CD4-positive, CD25-positive, alpha-beta regulatory T cell (primary cell): ENCODE data around the gene P3H2. TPM values are rescaled to one million over a fixed set of nuclear protein-coding genes. Genes with fewer than 3 reads are reported as not detected.

Experiments
- ATAC-seq, 2 donors: fragments of 150-1000 bp; cut with Tn5 transposase; one replicate each; pipeline ENCODE4 v1.10.0; 2021; ENCODE audit warnings: low read depth in 2 of 2, moderate number of reproducible peaks in 2 of 2, moderate library complexity in 1 of 2
- DNase-seq, 3 donors: peaks; one replicate each; pipeline versions ENCODE4 v3.0.0 to v3.0.0-alpha.2; 2012 to 2022; ENCODE audit warnings: mixed read lengths in 1 of 3
- H3K27ac ChIP-seq: one replicate; pipeline ENCODE4 v1.7.0; 2013; ENCODE audit warnings: mild to moderate bottlenecking, low read length; ENCODE audit not compliant: insufficient read depth, poor library complexity, severe bottlenecking
- H3K27me3 ChIP-seq: one replicate; pipeline ENCODE4 v1.7.0; 2013; ENCODE audit warnings: low read length; ENCODE audit not compliant: control insufficient read depth, insufficient read depth
- H3K36me3 ChIP-seq: one replicate; pipeline ENCODE4 v1.7.0; 2013; ENCODE audit warnings: mild to moderate bottlenecking, low read length, moderate library complexity; ENCODE audit not compliant: control insufficient read depth, insufficient read depth
- H3K4me1 ChIP-seq: 2 replicates; pipeline ENCODE4 v1.7.0; 2013; ENCODE audit warnings: mild to moderate bottlenecking, low read length; ENCODE audit not compliant: insufficient read depth, control insufficient read depth, poor library complexity, severe bottlenecking
- H3K4me3 ChIP-seq: one replicate; pipeline ENCODE4 v1.7.0; 2013; ENCODE audit warnings: low read depth, mild to moderate bottlenecking, low read length, moderate library complexity
- H3K9me3 ChIP-seq, 2 experiments: 1 replicate in 1 of 2; 2 replicates in 1 of 2; pipeline ENCODE4 v1.7.0; 2013; ENCODE audit warnings: low read length in 2 of 2, mild to moderate bottlenecking in 1 of 2, moderate library complexity in 1 of 2; ENCODE audit not compliant: control insufficient read depth in 2 of 2
- H3K27ac Mint-ChIP-seq, 3 donors: one replicate each; pipeline ENCODE4 v1.8.0; 2020 to 2022; ENCODE audit warnings: mild to moderate bottlenecking in 3 of 3, mixed read lengths in 3 of 3, moderate library complexity in 2 of 3
- H3K27me3 Mint-ChIP-seq: one replicate; pipeline ENCODE4 v1.8.0; 2022; ENCODE audit warnings: mild to moderate bottlenecking, mixed read lengths
- H3K36me3 Mint-ChIP-seq: one replicate; pipeline ENCODE4 v1.8.0; 2020; ENCODE audit warnings: mixed read lengths
- H3K4me1 Mint-ChIP-seq, 4 donors: one replicate each; pipeline ENCODE4 v1.8.0; 2020 to 2022; ENCODE audit warnings: mixed read lengths in 4 of 4, mild to moderate bottlenecking in 1 of 4
- H3K4me3 Mint-ChIP-seq, 4 donors: one replicate each; pipeline ENCODE4 v1.8.0; 2020 to 2022; ENCODE audit warnings: mild to moderate bottlenecking in 4 of 4, mixed read lengths in 4 of 4, moderate library complexity in 3 of 4
- H3K9me3 Mint-ChIP-seq, 7 donors: one replicate each; pipeline ENCODE4 v1.8.0; 2020 to 2022; ENCODE audit warnings: mixed read lengths in 7 of 7, mild to moderate bottlenecking in 3 of 7, moderate library complexity in 2 of 7
- polyA plus RNA-seq, 4 donors: library from polyadenylated mRNA; unstranded; fragments of 300-500 nt; fragmentation: Illumina TruSeq; gene quantifications; one replicate each; pipeline ENCODE4 v1.2.3, GENCODE V29; 2021
- total RNA-seq: library from RNA; stranded (reverse); gene quantifications from one replicate; pipeline ENCODE4 v1.2.3, GENCODE V29; 2022

Gene P3H2
- total and polyA plus RNA-seq, 5 donors from 2014 or later: not detected

DNA sequence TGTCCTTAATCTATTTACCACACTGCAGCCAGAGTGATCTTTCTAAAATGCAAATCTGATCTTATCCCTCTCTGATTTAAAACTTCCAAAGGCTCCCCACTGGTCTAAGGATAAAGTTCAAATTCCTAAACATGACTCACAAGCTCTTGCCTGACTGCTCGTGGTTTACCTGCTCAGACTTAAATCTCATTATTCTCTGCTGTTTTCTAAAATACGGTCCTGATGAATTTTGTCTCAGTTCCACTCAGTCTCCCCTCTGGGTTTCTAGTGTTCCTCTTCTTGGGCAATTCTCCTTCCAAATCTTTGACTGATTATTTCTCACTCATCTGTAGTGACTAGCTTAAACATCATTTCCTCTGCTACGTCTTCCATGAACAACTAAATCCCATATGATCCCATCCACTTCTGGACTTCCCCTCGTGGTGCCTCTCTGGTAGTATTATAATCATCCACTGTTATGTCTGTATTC is 108.3 kb downstream of the P3H2 start:
- H3K4me1 ChIP-seq: no peaks in the 10 kb centered on the region
- peaks cover 0 to 2% (median 0%) of the 10 kb centered on the region in 7 donors for H3K9me3 Mint-ChIP-seq
- no peak for DNase-seq
- no peaks in the 10 kb centered on the region for H3K36me3 Mint-ChIP-seq
- H3K27me3 Mint-ChIP-seq: no peaks in the 10 kb centered on the region
- no peak overlapping the region for H3K27ac Mint-ChIP-seq
- no peak overlapping the region for H3K4me3 Mint-ChIP-seq
- ATAC-seq: no peak
- no peaks in the 10 kb centered on the region for H3K4me1 Mint-ChIP-seq
- peaks cover 2% of the 10 kb centered on the region for H3K27me3 ChIP-seq
- no peaks in the 10 kb centered on the region for H3K9me3 ChIP-seq
- no peak overlapping the region for H3K27ac ChIP-seq
- H3K36me3 ChIP-seq: no peaks in the 10 kb centered on the region
- H3K4me3 ChIP-seq: no peak overlapping the region

DNA sequence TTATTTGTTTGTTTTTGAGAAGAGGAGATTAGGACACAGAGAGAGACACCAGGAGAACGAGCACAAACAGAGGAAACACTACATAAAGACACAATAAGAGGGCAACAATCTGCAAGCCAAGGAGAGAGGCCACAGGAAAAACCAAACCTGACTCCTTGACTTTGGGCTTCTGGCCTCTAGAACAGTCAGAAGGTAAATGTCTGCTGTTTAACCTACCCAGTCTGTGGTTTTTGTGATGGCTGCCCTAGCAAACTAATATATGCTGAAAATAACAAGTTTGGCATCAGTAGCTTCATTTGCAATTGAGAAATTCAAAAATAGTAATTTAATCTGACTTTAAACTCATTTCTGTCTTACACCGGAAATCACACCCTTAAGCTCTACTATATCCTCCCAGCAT is 110.2 kb downstream of the P3H2 start:
- no peak for ATAC-seq
- Mint-ChIP-seq H3K9me3 (no peaks in the 10 kb centered on the region), H3K4me3 (no peak overlapping the region), H3K27me3 (no peaks in the 10 kb centered on the region), H3K36me3 (no peaks in the 10 kb centered on the region), H3K27ac (no peak overlapping the region), H3K4me1 (no peaks in the 10 kb centered on the region)
- no peak for DNase-seq
- no peaks in the 10 kb centered on the region for H3K9me3 ChIP-seq
- H3K27ac ChIP-seq: no peak overlapping the region
- no peaks in the 10 kb centered on the region for H3K27me3 ChIP-seq
- H3K4me3 ChIP-seq: no peak overlapping the region
- no peaks in the 10 kb centered on the region for H3K4me1 ChIP-seq
- no peaks in the 10 kb centered on the region for H3K36me3 ChIP-seq

DNA sequence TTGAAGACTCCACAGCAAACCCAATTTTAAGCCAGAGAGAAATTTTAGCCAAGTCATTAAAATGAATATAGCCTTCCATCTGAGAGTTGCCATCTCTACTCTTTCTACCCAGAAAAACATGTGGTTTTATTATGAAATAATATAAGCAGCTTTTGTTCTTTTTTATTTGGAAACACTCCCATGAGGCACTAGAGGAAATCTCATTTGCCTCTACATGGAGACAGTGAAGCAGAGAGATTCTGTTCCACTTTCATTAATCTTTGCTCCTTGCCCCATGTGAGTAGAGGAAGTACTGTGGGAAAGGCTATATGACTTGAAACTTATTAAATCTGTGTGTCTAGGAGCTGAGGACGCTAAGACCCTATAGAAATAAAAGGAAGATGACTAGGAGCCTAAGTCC is 111.1 kb downstream of the P3H2 start:
- Mint-ChIP-seq H3K27ac (no peak overlapping the region), H3K4me3 (no peak overlapping the region), H3K4me1 (no peaks in the 10 kb centered on the region), H3K27me3 (no peaks in the 10 kb centered on the region), H3K9me3 (no peaks in the 10 kb centered on the region), H3K36me3 (no peaks in the 10 kb centered on the region)
- no peak for DNase-seq
- no peak overlapping the region for H3K4me3 ChIP-seq
- H3K4me1 ChIP-seq: no peaks in the 10 kb centered on the region
- no peaks in the 10 kb centered on the region for H3K27me3 ChIP-seq
- no peak overlapping the region for H3K27ac ChIP-seq
- H3K36me3 ChIP-seq: no peaks in the 10 kb centered on the region
- ATAC-seq: no peak
- H3K9me3 ChIP-seq: no peaks in the 10 kb centered on the region

DNA sequence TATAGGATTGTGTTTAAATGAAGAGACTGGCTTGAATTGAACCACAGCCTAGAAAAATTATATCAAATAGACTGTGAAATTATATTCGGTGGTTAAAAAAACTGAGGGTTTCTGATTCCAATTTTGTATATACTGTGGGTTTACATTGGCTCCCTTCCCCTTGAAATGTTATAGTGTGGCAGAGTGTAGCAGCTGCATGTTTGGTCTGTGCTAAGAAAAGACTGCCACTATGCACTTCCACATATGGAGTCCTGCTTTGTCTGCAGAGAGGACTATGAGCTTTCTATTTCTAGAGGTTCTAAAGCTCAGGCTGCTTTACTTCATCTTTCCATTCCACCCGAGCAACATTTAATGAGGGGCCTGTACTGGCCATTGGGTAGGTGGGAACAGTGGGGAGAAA is 112.3 kb downstream of the P3H2 start:
- H3K4me1 Mint-ChIP-seq: no peaks in the 10 kb centered on the region
- no peaks in the 10 kb centered on the region for H3K9me3 ChIP-seq
- H3K4me3 Mint-ChIP-seq: no peak overlapping the region
- H3K27ac ChIP-seq: no peak overlapping the region
- DNase-seq (no peak), ATAC-seq (no peak)
- H3K9me3 Mint-ChIP-seq: no peaks in the 10 kb centered on the region
- H3K36me3 ChIP-seq: no peaks in the 10 kb centered on the region
- no peaks in the 10 kb centered on the region for H3K27me3 ChIP-seq
- H3K36me3 Mint-ChIP-seq: no peaks in the 10 kb centered on the region
- H3K27me3 Mint-ChIP-seq: no peaks in the 10 kb centered on the region
- H3K27ac Mint-ChIP-seq: no peak overlapping the region
- H3K4me1 ChIP-seq: no peaks in the 10 kb centered on the region
- H3K4me3 ChIP-seq: no peak overlapping the region

DNA sequence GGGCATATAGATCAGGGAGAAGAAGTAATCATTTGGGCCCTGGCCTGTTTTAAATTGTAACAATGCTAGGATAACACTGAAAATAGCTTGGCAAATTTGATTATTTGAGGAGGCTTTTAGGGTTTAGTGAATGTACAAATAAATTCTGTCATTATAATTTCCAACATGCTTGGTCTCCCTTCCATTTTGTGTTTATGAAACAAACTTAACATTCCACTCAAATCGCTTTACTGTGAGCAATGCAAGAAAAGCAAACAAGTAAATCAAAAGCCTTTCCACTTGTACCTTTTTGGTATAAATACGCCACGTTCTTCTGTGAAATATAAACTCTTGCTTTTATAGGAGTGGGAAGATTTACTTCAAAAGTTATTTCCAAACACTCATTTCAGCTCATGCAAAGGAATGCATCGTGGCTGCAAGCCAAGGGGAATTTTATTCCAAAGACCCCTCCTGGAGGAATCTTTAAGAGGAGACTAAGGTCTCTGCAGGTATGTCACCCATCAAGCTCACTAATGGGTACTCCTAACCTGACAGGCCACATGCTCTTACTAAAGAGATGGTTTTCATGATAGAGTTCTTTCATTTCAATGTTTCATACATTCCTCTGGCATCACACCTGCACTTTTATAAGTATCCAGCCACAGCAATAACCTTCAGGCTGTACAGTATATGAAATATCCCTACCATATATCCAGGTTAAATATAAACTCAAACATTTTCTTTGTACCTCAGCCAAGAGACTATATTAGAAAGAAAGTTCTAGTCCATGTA is 115.2 kb downstream of the P3H2 start:
- no peak for ATAC-seq
- Histone ChIP-seq H3K9me3 (no peaks in the 10 kb centered on the region), H3K4me3 (no peak overlapping the region), H3K27ac (no peak overlapping the region), H3K4me1 (no peaks in the 10 kb centered on the region), H3K27me3 (no peaks in the 10 kb centered on the region), H3K36me3 (no peaks in the 10 kb centered on the region)
- no peak for DNase-seq
- H3K27ac Mint-ChIP-seq: no peak overlapping the region
- no peaks in the 10 kb centered on the region for H3K9me3 Mint-ChIP-seq
- no peaks in the 10 kb centered on the region for H3K36me3 Mint-ChIP-seq
- no peaks in the 10 kb centered on the region for H3K4me1 Mint-ChIP-seq
- peaks cover 2% of the 10 kb centered on the region for H3K27me3 Mint-ChIP-seq
- H3K4me3 Mint-ChIP-seq: no peak overlapping the region

DNA sequence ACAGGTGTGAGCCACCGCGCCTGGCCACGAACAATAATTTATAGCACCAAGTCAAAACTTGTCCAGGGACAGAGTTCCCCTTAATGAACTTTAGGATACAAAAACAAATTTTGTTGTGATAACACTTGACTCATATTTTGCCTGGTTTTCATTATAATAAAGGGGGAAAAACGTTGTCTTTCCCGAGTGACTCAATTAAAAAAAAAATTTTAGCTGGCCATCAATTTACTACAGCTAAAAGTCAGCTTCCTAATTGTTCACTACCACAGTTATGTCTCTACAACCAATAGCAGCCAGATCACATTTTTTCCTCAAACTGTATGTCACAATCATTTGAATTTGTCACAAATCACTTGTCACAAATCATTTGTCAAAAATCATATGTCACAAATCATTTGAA is 116.0 kb downstream of the P3H2 start:
- no peaks in the 10 kb centered on the region for H3K4me1 ChIP-seq
- H3K27ac ChIP-seq: no peak overlapping the region
- no peaks in the 10 kb centered on the region for H3K36me3 ChIP-seq
- H3K36me3 Mint-ChIP-seq: no peaks in the 10 kb centered on the region
- H3K4me3 ChIP-seq: no peak overlapping the region
- ATAC-seq (no peak), DNase-seq (no peak)
- no peaks in the 10 kb centered on the region for H3K27me3 ChIP-seq
- H3K4me1 Mint-ChIP-seq: no peaks in the 10 kb centered on the region
- peaks cover 4% of the 10 kb centered on the region for H3K27me3 Mint-ChIP-seq
- no peaks in the 10 kb centered on the region for H3K9me3 ChIP-seq
- peak overlapping the region in 1 of 3 donors; percentile 17 for H3K27ac Mint-ChIP-seq
- H3K4me3 Mint-ChIP-seq: no peak overlapping the region
- no peaks in the 10 kb centered on the region for H3K9me3 Mint-ChIP-seq

DNA sequence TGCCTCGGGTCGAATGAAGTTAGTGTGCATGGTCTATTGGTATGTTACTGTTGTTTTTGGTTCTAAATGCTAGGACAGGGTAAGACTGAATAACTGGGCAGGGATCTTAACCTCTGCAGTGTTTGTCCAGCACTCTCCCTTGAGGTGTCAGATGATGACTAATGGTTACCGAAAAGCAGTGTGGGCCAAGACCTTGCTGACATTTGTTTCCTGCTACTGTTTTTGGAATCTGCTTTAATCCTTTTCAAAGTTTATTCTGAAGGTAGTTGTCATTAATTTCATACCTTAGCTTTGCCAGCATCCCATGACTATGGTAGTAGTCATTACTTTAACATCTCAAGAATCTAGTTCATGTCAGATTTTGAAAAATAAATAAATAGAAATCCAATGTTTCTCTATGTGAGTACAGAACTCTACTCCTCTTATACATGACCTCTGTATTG is 117.0 kb downstream of the P3H2 start:
- Histone ChIP-seq H3K36me3 (no peaks in the 10 kb centered on the region), H3K9me3 (no peaks in the 10 kb centered on the region), H3K4me3 (no peak overlapping the region), H3K4me1 (no peaks in the 10 kb centered on the region), H3K27me3 (no peaks in the 10 kb centered on the region), H3K27ac (no peak overlapping the region)
- no peak overlapping the region for H3K4me3 Mint-ChIP-seq
- ATAC-seq (no peak), DNase-seq (no peak)
- H3K9me3 Mint-ChIP-seq: no peaks in the 10 kb centered on the region
- H3K4me1 Mint-ChIP-seq: no peaks in the 10 kb centered on the region
- no peak overlapping the region for H3K27ac Mint-ChIP-seq
- peaks cover 8% of the 10 kb centered on the region for H3K27me3 Mint-ChIP-seq
- no peaks in the 10 kb centered on the region for H3K36me3 Mint-ChIP-seq

DNA sequence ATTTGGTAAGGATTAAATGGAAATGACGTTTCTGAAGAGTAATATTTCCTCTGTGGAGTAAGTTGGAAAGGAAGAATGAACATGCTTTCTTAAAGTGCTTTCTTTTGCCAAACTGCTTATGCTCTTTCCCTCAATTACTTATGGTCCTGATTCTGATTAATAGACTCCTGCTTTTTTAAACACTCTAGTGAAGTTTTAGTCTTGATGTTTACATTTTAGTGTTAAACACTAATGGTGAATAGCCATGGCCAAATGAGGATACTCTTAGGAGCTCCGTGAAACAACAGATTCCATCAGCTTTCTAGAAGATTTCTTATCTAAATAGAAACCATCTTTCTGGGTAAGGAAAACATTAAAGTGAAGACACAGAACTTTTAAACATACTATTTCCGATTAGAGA is 117.6 kb downstream of the P3H2 start:
- Mint-ChIP-seq H3K4me3 (peak overlapping the region in 1 of 4 donors; percentile 55), H3K27ac (no peak overlapping the region), H3K4me1 (no peaks in the 10 kb centered on the region), H3K36me3 (no peaks in the 10 kb centered on the region), H3K9me3 (no peaks in the 10 kb centered on the region), H3K27me3 (peaks cover 11% of the 10 kb centered on the region)
- Histone ChIP-seq H3K4me1 (no peaks in the 10 kb centered on the region), H3K4me3 (no peak overlapping the region), H3K27me3 (no peaks in the 10 kb centered on the region), H3K36me3 (no peaks in the 10 kb centered on the region), H3K9me3 (no peaks in the 10 kb centered on the region), H3K27ac (no peak overlapping the region)
- no peak for DNase-seq
- ATAC-seq: no peak
